Stromal cell of bone marrow (primary cell): Measurements from ENCODE around the gene PIK3R6.

Source experiments
- DNase-seq: peaks from one replicate; pipeline ENCODE4 v3.0.0-alpha.2; 2012; ENCODE audit warnings: low read depth

The PIK3R6 gene, protein sequence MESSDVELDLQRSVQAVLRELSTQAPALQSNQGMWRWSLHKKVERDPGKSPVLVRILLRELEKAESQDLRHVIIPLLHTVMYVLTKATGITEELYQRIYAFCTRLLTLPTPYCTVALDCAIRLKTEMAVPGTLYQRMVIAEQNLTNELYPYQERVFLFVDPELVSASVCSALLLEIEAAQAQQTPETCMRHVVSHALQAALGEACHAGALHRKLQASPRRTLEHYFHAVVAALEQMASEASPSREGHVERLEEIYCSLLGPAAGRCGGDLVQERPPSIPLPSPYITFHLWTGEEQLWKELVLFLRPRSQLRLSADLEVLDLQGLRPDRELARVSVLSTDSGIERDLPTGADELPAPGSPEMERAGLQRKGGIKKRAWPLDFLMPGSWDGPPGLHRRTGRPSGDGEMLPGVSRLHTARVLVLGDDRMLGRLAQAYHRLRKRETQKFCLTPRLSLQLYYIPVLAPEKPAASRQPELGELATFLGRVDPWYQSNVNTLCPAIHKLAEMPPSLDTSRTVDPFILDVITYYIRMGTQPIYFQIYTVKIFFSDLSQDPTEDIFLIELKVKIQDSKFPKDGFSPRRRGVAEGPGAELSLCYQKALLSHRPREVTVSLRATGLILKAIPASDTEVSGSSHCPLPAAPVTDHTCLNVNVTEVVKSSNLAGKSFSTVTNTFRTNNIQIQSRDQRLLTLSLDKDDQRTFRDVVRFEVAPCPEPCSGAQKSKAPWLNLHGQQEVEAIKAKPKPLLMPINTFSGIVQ

DNA sequence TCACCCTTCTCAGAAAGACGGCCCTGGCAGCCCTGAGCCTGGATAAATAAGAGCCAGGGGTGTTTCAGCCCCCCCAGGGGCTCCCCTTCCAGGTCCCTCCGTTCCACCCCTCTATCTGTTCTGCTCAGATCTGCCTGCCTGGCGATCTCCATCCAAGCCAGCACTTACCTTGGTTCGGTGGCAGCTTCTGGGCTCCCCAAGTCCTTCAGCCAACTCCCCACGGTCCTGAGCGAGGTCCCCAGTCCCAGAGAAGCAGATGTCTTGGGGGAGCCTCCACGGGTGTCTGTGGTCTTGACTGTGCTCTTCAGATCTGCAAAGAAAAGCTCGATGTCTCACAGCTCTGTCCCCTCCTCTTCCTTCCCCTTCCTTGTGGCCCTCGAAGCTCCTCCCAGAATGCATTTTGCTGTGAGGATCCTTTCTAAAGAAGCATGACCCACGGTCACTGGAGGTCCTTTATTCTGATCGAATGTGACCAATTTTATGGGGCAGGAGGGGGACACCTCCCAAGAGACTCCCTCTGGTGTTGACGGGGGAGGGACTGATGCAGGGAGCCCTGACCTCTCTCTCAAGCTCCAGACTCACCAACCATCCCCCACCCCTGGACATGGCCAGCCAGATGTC, at the start of gene PIK3R6:
Gene PIK3R6, minus strand, starts transcription at position 314 of the 621 bp plus-strand sequence. CDS start 17,880 bp downstream, outside the sequence.
- no peak for DNase-seq

GRCh38 chr17:8916466-8916865, 49.0 kb upstream of the PIK3R6 start:
- DNase-seq: no peak

GRCh38 chr17:8914554-8914953, 47.1 kb upstream of the PIK3R6 start:
- DNase-seq: no peak

DNA sequence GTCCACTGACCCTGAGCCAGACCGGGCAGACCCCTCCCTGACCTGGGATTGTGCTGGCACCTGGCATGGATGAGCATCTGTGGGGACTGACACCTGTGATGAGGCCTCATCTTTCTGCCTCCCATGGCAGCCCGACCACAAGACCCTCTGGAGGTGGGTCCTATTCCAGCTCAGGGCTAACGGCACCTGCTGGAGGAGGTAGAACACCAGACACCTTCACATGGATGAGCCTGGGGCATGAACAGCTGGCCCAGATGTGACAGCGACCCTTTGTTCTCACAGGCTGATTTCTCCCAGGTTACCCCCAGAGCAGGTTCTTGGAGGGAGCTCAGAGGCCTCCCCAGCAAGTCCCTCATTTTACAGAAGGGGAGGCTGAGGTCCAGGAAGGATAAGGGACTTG, 46.4 kb upstream of the PIK3R6 start:
- no peak for DNase-seq

DNA sequence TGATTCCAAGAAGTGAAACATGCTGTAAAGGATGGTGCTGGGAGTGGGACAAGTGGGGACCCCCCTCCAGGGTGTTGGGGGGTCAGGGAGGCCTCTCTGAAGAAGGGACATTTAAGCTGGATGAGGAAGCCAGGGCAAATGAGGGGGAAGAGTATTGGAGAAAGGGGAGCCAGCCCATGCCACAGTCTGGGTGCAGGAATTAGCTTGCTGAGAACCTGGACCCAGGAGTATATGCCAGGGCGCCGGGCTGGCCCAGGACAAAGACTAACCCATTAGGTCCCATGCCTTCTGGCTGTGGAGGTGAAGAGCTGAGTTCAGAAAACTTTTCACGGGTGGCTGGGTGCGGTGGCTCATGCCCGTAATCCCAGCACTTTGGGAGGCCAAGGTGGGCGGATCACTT, 45.6 kb upstream of the PIK3R6 start:
- no peak for DNase-seq

DNA sequence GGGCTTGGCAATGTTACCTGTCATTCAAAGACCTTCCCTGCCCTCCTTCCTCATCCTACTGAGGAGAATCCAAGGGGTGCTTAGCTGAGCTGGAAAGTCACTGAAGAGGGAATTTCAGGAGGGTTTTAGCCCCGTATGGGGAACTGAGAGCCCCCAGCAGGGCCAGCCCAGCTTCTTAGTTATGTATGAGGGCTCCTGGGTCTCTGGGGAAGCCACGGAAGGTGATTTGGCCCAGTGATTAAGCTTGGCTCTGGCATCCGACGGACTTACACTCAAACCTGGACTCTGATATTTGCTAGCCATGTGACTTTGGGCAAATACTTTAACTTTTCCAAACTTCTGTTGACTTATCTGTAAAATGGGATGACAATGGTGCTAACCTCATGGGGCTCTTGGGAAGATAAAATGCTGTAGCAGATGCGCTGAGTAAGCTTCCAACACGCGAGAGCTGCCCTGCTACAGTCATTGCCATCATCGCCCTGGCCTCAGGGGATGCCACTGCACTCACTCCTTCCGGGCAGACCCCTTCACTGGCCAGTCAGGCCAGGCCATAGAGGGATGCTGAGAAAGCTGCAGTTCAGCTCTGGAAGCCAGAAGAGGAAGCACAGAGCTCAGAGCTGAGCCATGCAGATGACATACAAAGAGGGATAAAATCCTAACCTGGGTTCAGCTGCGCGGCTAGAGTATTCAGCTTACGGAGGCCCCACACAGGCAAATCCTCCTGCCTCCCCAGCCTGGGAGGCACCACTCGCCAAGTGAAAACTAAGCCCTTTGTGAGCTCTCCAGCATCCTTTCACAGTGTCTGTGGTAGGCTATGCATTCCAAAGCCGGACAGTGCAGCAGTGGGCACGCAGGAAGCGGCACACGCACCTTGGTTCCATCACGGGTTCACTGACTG, 44.9 kb upstream of the PIK3R6 start:
- DNase-seq: no peak

- no peak for DNase-seq
Measured at GRCh38 chr17:8910969-8911604, 43.6 kb upstream of the PIK3R6 start.

DNA sequence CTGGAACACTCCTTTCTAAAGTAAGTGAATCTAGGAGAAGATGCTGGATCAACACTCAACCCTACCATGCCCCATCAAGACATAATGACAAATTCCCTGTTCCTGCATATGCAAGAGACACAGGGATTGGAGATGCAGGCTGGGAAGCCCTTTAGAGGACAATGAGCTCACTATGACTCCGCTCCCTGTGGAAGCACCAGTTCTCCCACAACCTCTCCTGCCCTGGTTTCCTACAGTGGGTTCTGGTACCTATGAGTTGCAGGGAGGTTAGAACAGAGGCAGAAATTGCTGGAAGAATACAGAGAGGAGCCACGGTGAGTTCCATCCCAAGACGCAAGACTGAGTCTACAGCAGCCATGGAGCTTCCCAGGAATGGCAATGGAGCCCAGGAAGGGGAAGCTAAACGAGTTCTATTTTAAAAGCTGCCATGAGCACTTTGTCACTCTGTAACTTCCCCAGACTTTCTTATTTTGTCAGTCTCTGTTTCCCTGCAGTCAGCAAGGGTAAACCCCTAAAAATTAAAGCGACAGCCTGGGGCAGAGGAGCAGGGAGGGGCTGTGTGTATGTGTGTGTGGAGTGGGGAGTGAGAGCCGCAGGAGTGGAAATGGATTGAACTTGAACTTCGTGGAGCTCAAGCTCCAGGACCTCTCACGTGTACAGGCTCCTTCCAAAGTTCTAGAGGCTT, 42.3 kb upstream of the PIK3R6 start:
- no peak for DNase-seq

DNA sequence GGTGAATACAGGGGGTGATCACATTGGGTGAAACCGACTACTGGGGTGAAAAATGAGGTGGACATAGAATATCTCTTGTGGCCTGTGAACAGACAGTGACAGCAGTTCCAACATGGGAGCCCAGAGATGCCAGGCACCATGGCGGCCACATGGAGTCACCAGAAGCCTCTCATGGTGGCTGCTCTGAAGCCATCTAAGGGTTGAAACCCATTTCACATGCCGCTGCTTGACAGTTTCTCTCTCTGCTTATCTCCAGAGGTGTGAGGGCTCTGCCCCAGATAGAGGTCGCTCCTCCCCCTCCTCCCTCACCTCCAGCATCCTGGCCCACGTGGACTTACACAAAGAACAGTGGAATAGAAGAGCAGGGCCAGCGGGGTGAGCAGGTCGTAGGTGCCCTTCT, 37.9 kb upstream of the PIK3R6 start:
- DNase-seq: no peak

DNA sequence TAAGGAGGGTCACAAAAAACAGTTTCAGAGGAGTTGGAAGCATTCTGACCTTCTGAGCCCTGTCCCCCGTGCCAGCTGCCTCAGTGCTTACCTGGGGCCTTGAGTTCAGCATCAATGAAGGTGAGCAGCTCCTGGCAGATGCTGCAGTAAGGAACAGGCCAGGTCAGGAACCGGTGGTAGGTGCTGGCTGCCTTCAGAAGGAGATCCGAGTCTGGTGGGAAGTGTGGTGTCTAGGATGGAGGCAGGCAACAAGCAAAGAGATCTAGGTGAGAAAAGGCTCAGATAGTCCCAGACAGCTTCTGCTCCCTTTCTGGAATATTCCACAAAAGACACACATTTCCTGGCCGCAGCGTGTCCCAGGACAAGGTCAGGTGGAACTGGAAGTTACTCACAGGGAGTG, 37.2 kb upstream of the PIK3R6 start:
- DNase-seq: no peak

- no peak for DNase-seq
Measured at GRCh38 chr17:8904201-8904600, 36.7 kb upstream of the PIK3R6 start.

DNA sequence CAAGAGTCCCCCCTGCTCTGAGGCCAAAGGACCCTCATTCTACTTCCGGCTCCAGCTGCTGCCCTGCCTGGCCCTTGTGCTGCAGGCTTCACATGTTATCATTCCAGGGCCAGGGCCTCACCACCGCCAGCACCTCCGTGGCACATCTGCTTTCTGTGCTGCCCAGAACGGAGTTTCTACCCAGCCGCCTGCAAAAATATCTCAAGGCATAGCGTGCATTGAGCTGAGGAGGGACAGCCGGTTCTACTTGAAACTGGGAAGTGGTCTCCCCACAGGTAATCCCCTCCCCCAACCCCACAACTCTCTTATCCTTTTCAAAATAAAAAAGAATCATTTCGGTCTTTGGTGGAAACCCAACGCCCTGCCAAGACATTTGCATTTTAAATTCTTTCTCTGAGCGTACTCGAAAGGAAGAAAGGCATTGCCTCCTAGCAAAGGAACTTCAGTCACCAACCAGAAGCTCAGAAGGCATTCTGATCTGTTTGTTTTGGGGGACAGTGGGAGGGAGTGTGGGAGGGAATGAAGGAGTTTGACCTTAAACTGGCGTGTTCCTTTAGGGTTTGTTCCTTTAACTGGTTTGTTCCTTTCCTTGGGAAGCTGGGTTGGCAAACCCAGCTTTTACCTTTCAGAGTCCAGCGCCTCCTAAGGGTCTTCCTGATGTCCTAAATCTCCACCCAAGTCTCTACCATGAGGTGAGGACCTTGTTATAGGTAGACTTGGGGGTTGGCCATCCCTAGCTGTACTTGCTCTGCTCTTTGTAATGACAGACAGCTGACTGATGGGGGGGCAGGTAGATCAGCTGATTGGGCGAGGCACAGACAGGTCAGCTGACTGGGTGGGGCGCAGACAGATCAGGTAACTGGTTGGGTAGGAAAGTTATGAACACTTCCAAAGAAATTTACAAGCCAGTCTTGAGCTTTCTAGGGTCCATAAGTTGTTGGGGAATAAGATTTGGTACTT, 33.4 kb upstream of the PIK3R6 start:
- no peak for DNase-seq

DNA sequence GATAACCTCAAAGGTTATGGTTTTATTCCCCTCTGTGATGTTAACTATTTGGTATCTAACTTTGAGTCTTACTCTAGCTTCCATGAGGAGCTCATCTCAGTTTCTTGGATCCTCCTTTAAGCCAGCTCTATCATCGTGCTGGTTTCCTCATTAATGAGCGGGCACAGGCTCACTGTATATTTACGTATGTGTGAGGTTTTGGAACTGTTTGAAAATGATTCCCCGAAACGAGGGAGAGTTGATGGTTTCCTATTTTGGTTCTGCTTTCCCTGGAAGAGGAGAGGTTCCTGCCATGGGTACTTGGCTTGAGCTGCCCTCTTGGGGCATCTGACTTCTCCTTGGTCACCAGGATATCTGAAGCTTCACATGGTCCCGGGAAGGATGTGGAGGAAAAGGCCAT, 32.7 kb upstream of the PIK3R6 start:
- no peak for DNase-seq

DNA sequence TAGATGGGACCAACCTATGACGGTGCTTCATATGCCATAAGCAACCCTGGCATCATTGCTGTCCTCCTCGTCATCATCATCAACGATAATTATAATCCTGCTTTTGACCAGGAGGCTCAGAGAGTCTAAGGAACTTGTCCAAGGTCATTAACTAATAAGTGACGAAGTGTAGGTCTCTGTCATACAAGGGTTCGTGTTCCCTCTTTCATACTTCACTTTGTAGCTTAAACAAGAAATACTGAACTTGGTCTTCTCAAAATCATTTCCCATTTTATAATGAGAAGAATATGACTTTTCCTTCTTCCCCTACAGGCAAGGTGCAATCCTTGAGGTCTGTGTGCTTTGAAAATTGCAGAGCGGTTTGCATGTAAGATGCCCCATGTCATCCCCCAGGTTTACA, 31.2 kb upstream of the PIK3R6 start:
- no peak for DNase-seq

DNA sequence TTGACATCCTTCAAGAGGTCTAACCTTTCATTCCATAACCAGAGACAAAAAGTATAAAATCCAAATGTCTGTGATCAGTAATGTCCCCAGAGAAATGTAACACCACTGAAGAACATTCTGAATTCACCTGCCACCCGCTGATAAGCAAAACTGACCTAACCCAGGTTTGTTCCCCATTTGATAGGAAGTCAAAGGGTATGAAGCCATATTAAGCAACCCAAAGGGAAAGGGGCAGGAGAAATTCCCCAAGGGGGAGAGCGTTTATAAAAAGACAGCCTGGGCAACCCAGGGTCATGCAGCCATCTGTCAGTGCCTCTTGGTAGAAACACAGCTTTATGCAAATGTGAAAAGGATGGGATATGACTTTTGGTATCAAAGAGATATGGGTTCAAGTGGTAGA, 30.7 kb upstream of the PIK3R6 start:
- DNase-seq: no peak

DNA sequence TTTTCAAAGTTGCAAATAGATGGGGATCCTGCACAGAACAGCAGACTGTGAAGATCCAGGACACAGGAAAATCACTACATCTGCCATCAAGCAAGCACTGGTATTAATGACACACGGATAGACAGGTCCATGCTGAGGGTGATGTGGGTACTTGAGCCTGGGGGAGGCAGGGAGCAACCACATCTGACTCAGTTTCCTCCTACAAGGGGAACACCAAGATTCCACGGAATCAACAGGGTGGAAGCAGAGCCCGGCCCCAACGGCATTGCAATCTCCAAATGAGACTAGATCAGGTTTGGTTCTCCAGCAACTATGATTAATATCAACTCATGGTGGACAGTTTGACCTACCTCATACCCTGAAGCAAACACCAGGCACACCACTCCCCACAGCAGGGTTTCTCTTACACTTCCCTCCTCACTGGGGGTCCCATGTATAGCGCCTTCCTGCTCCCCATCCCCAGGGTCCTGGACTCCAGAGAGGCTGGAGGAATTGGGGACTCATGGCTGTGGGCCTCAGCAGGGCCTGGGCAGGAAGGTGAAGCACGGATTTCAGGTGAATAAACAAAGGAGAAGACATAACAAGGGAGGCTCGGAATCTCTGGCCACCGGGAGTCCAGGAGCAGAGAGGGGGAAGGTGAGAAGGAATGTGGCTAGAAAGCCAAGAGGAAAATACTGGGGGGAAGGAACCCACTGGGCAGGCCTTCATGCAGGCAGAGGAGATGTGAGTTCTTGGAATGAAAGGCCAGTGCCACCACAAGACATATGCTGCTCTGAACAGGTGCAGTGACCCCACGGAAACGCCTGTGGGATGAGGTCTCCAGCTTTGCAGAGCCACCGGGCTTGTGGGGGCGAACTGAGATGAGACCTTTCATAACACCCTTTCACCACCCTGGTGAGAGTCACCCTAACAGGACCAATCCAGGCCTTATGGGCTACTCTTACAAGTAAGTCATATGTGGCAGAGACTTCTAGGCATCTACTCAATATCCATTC, 29.5 kb upstream of the PIK3R6 start:
- no peak for DNase-seq

DNA sequence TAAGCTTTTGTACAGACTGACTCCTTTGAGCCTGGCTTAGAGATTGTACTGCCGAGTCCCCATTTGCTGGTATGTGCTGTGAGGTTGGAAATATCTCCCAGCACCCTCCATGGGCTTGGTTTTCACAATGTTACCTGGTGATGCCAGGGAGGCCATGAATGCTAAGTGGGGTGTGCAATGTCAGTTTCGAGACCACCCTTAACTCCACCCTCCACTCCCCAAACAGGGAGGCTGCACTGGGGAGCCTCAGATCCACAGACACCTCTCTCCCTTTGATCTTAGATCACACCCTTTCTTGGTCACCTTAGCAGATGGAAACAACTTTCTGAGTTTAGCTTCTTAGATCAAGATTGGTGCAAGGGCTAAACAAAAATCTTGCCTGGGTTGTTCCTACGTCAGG, 28.6 kb upstream of the PIK3R6 start:
- DNase-seq: no peak
